Vagina (tissue), 2 donors: ENCODE data around the gene DOLK.

ENCODE experiments used
- CTCF ChIP-seq, 3 experiments: fragments of 450-650 bp in 2 of 3; fragments of 200-600 bp in 1 of 3; sonication (generic) in 1 of 3; IDR thresholded peaks; one replicate each; pipeline ENCODE4 v1.5.1; 2017 to 2019; ENCODE audit warnings: antibody characterized with exemption in 3 of 3, mild to moderate bottlenecking in 2 of 3, moderate library complexity in 2 of 3
- POLR2AphosphoS5 ChIP-seq, 2 donors: sonication (generic); formaldehyde crosslinking; IDR thresholded peaks; one replicate each; pipeline ENCODE4 v1.9.0; 2017; ENCODE audit warnings: antibody characterized with exemption in 2 of 2, mild to moderate bottlenecking in 2 of 2, low read depth in 1 of 2; ENCODE audit not compliant: insufficient read depth in 1 of 2

GRCh38 chr9:128902351-128903078, 44.9 kb downstream of the DOLK start:
- TF ChIP-seq CTCF (IDR thresholded peaks at IDR 0.05) (no peak), POLR2AphosphoS5 (IDR thresholded peaks at IDR 0.05; ENCODE audit: insufficient read depth in 1 of 2, low read depth in 1 of 2) (peak; percentile 78 to 83)
